ENCODE results near the gene CPM. TPM values are rescaled to one million over a fixed set of nuclear protein-coding genes. Genes with fewer than 3 reads are reported as not detected.

CPM gene
- total RNA-seq = 55.0 and 61.5 TPM in 2 replicates

DNA sequence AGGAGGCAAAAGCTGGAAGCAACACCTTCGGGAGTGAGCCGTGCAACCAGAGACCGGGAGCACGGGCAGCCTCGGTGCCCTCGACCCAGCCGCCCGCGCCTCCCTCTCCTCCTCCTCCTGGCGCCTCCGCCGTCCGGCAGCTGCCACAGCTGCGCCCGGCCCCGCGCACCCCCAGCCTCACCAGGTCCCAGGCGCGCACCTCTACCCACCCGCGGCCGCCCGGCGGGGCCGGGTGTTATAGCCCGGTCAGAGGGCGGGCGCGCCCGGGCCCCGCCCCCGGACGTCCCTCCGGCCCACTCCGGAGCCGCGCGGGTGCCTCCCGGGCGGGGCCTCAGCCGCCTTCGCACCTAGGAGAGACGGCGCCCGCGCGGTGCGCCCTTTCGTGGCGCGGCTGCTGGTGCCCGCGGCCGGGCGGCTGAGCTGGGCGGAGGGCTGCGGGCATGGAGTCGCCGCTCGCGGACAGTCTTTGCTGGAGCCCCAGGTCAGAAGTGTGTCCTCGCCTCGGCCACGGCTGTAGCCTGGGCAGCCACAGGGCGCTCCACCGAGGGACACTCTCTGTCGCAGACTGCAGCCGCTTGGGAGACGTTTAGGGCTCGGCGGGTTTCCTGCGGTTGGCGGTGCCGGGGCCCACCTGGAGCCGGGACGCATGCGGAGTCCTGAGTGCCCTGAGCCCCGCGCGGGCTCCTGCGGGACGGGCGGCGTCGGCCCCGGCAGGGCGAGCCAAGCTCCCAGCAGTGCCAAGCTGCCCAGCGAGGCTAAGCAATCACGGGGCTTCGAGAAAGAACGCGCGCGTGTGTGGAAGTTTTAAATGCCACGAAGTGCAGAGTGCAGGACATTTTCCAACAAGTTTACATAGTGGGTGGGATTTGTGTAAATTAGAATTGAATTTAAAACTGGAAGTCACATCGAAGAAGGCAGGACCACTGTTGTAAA is at the start of gene CPM:
TSS of gene CPM (minus strand) at position 211 of the 933 bp plus-strand sequence. CDS start 334 bp downstream, outside the sequence.
- peaks cover 2% of the 10 kb centered on the region for H3K9me3 Mint-ChIP-seq
- peak within 1 kb of the TSS; percentile 88 for H3K27ac Mint-ChIP-seq
- H3K36me3 Mint-ChIP-seq (ENCODE audit: low read depth) = peaks cover 17% of the 10 kb centered on the region
- peaks cover 28% of the 10 kb centered on the region for H3K4me1 Mint-ChIP-seq (ENCODE audit: low read depth)
- DNase-seq (ENCODE audit: low spot score) = peak; percentile 81
- H3K27me3 Mint-ChIP-seq (ENCODE audit: insufficient read depth) = peaks cover 19% of the 10 kb centered on the region
- intact Hi-C loops (cut with micrococcal nuclease) = loop anchor here (1.0 to 10.0 kb wide), 9 partner anchors 10 to 188 kb away; partner anchors contain the start of gene SLC35E3
- H3K4me3 Mint-ChIP-seq = peak within 1 kb of the TSS; percentile 96

DNA sequence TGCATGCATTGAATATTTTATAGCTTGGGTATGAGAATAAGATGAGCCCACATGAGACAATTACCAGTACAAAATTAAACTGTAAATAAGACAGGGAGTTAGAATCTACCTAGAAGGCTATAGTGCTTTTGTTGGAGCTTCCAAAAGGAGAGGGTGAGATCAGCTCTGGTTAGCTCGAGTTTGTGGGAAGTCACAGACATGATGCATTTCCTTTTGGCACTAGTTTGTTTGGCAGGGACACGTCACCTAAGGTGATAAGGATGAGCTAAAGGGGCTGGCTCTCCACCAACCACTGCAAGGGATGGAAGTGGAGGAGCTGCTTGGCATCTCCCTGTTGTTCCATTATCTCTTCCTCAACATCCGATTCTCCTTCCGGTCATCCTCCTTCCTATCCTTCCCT is 48.5 kb upstream of the CPM start:
- no peak overlapping the region for H3K4me3 Mint-ChIP-seq
- peaks cover 31% of the 10 kb centered on the region for H3K9me3 Mint-ChIP-seq
- no peaks in the 10 kb centered on the region for H3K4me1 Mint-ChIP-seq (ENCODE audit: low read depth)
- no peak for DNase-seq (ENCODE audit: low spot score)
- H3K27me3 Mint-ChIP-seq (ENCODE audit: insufficient read depth) = no peaks in the 10 kb centered on the region
- intact Hi-C loops (cut with micrococcal nuclease) = no loop called here
- no peak overlapping the region for H3K27ac Mint-ChIP-seq
- H3K36me3 Mint-ChIP-seq (ENCODE audit: low read depth) = peaks cover 5% of the 10 kb centered on the region

DNA sequence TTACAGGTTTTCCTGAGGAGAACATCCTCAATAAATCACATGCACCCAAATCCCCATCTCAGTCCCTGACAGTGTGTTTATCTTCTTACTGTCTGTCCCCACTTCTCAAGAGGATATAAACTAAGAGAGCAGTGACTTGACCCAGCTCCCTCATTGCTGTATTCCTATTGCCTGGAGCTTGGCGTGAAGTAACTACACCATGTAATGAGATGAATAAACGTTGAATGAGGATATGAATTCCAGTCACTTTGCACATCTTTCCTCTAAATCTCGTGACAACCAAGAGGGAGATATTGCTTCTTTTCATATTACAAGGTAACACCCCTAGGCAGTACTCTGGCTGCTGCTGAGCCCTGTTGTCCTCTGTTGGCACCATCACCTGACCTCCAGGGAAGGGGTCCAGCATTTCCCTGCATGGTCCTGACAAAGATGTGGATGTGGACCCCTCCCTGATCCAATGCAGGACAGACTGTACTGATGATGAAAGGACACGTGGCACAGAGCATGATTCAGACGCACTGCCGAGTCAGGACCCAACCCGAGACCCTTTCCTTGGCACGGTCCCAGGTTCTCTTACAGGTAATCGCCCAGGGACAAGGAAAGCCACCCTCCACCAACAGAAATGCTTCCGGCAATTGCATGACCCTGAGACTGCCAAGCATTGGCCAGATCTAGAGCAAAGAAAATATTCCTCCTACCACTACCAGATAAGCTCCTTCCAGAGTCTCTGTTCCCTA is 47.7 kb upstream of the CPM start:
- DNase-seq (ENCODE audit: low spot score) = no peak
- H3K4me3 Mint-ChIP-seq = no peak overlapping the region
- H3K27me3 Mint-ChIP-seq (ENCODE audit: insufficient read depth) = no peaks in the 10 kb centered on the region
- intact Hi-C loops (cut with micrococcal nuclease) = no loop called here
- peaks cover 31% of the 10 kb centered on the region for H3K9me3 Mint-ChIP-seq
- no peak overlapping the region for H3K27ac Mint-ChIP-seq
- H3K4me1 Mint-ChIP-seq (ENCODE audit: low read depth) = no peaks in the 10 kb centered on the region
- peaks cover 5% of the 10 kb centered on the region for H3K36me3 Mint-ChIP-seq (ENCODE audit: low read depth)

DNA sequence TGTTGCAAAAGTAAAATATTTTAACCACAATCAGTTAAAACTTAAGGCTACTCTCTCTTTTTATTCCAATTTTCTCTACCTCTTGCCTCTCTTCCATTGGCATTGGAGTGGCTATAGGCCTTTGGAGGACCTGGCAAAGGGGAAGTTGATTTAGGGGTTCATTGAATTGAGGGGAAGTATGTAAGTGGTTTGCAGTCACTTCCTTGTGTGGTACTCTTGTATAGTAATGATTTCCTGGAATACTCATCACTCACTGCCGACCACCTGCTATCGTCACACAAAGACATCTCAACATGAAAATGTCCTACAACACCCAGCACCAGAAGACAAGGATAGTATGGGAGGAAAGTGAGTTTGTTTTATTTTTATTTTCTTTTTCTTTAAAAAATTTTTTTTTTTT is 45.7 kb upstream of the CPM start:
- Mint-ChIP-seq H3K4me1 (ENCODE audit: low read depth) (no peaks in the 10 kb centered on the region), H3K36me3 (ENCODE audit: low read depth) (peaks cover 2% of the 10 kb centered on the region), H3K4me3 (no peak overlapping the region), H3K27me3 (ENCODE audit: insufficient read depth) (no peaks in the 10 kb centered on the region), H3K27ac (no peak overlapping the region), H3K9me3 (peaks cover 23% of the 10 kb centered on the region)
- intact Hi-C loops (cut with micrococcal nuclease) = no loop called here
- DNase-seq (ENCODE audit: low spot score) = no peak

DNA sequence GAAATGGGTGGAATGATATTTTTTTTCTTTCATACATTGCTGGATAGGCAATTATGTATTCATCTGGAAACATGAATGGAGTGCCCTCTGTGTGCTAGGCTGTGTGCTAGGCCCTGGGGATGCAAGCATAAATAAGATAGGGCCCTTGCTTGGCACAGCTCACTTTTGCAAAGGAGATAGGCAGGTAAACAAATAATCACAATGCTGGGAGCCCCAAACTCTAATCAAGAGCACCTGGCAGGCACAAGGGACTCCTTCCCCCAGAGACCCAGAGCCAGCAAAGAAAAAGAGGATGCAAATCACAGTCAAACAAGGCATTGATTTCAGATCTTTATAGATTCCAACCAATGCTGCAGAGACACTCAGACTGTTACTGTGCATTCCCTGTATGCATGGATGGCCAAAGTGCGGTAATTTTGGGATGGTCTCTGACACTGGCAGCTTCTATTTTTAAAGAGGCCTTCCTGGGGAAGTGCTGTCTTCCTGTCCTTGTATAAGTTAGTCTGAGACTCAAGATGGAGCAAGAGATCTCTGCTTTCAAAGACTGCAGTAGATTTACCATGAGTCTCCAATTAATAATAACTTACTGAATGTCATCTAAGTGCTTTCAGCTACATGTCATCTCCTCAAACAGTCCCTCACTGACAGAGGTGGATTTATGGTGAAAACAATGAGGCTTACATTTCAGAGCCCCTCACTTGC is 45.1 kb upstream of the CPM start:
- Mint-ChIP-seq H3K4me1 (ENCODE audit: low read depth) (no peaks in the 10 kb centered on the region), H3K4me3 (no peak overlapping the region), H3K27ac (no peak overlapping the region), H3K36me3 (ENCODE audit: low read depth) (peaks cover 2% of the 10 kb centered on the region), H3K27me3 (ENCODE audit: insufficient read depth) (no peaks in the 10 kb centered on the region), H3K9me3 (peaks cover 20% of the 10 kb centered on the region)
- DNase-seq (ENCODE audit: low spot score) = no peak
- intact Hi-C loops (cut with micrococcal nuclease) = no loop called here

DNA sequence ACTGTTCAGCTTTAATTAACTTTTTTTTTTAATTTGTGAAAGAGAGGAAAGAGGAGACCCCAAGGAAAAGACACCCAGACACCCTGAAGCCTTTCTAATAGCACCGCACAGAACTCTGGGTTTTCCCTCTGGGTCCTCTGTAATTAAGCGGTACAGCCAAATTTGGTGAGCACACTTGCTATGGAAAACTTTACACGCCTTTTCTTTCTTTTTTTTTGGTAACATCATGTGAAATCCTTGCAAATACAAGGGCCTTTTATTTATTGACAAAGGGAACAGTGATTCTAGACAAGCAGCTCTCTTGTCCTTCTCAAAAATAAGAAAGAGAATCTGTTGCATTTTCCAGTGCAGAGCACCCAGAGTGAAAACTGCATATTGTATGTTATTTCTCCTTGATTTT is 44.4 kb upstream of the CPM start:
- no peak overlapping the region for H3K27ac Mint-ChIP-seq
- no peak overlapping the region for H3K4me3 Mint-ChIP-seq

DNA sequence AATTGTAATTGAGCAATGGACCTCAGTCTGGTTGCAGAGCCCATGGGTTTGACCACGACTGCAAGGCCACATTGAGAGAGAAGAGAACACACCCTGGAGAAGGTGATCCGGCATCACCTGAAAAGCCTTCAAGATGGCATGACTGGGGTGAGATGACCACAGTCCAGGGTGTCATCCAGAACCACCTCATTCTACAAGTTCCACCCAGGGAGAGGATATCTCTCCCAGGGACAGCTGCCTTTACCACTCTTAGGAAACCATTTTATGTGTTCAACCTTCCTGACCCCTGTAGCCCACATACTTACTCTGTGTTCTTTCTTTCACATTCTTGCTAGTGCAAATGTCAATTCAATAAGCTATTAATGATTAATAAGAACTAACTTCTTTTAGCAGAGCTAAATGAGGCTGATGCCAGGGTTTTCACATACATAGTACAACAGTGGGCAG is 43.4 kb upstream of the CPM start:
- H3K36me3 Mint-ChIP-seq (ENCODE audit: low read depth) = no peaks in the 10 kb centered on the region
- H3K9me3 Mint-ChIP-seq = peaks cover 7% of the 10 kb centered on the region
- no peak for DNase-seq (ENCODE audit: low spot score)
- no peak overlapping the region for H3K4me3 Mint-ChIP-seq
- intact Hi-C loops (cut with micrococcal nuclease) = no loop called here
- H3K27ac Mint-ChIP-seq = no peak overlapping the region
- H3K27me3 Mint-ChIP-seq (ENCODE audit: insufficient read depth) = no peaks in the 10 kb centered on the region
- no peaks in the 10 kb centered on the region for H3K4me1 Mint-ChIP-seq (ENCODE audit: low read depth)

More for the DNA sequence above, 44.4 kb upstream of the CPM start:
- intact Hi-C loops (cut with micrococcal nuclease) = no loop called here
- Mint-ChIP-seq H3K36me3 (ENCODE audit: low read depth) (no peaks in the 10 kb centered on the region), H3K27me3 (ENCODE audit: insufficient read depth) (no peaks in the 10 kb centered on the region), H3K9me3 (peaks cover 13% of the 10 kb centered on the region), H3K4me1 (ENCODE audit: low read depth) (no peaks in the 10 kb centered on the region)
- DNase-seq (ENCODE audit: low spot score) = no peak

DNA sequence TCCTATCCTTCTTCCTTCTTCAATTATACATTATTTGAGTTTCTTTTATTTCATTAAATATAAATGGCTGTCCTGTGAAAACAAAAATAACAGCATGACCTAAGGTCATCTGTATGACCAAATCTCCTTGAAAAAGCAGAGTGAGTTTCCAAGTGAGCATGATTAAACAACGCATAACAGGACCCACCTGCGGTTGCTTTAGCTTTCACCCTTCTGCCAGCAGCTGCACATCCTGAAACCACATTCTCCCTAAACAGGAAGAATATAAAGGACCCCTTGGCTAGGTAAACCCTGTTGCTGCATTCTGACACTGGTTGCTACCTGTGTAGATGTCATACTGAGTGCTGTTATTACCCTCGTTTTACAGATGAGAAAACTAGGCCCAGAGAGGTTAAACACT is 42.8 kb upstream of the CPM start:
- DNase-seq (ENCODE audit: low spot score) = no peak
- H3K4me3 Mint-ChIP-seq = no peak overlapping the region
- H3K4me1 Mint-ChIP-seq (ENCODE audit: low read depth) = no peaks in the 10 kb centered on the region
- H3K27ac Mint-ChIP-seq = no peak overlapping the region
- intact Hi-C loops (cut with micrococcal nuclease) = no loop called here
- H3K9me3 Mint-ChIP-seq = peaks cover 1% of the 10 kb centered on the region
- no peaks in the 10 kb centered on the region for H3K27me3 Mint-ChIP-seq (ENCODE audit: insufficient read depth)
- no peaks in the 10 kb centered on the region for H3K36me3 Mint-ChIP-seq (ENCODE audit: low read depth)

DNA sequence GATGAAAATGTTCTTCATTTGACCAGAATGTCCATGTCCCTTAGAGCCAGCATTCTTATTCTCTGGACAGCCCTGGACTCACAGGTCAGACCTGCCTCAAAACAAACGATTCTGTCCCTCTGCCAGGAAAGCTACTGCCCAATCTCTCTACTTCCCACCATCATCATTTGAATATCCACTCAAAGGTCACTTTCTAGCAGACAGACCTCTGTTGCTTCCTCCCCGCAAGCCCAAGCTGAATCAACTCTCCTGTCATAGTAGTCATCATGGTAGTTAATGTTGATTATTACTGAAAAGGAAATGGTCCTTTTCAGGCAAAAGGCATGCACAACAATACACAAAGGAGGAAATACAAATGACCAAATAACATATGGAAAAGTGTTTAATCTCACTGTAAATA is 39.6 kb upstream of the CPM start:
- Mint-ChIP-seq H3K36me3 (ENCODE audit: low read depth) (no peaks in the 10 kb centered on the region), H3K9me3 (no peaks in the 10 kb centered on the region), H3K27me3 (ENCODE audit: insufficient read depth) (no peaks in the 10 kb centered on the region), H3K4me1 (ENCODE audit: low read depth) (no peaks in the 10 kb centered on the region), H3K4me3 (no peak overlapping the region), H3K27ac (no peak overlapping the region)
- DNase-seq (ENCODE audit: low spot score) = no peak
- intact Hi-C loops (cut with micrococcal nuclease) = no loop called here

DNA sequence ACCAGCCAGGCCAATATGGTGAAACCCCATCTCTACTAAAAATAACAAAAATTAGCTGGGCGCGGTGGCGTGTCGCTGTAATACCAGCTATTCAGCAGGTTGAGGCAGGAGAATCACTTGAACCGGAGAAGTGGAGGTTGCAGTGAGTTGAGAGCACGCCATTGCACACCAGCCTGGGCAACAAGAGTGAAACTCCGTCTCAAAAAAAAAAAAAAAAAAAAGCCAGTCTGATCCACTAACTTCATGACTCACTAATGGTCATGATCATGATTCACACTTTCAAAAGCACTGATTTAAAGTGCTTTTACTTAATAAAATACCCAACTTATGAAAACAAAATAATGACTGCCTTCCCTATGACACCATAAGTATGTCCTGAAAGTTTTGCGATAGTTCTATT is 38.4 kb upstream of the CPM start:
- no peaks in the 10 kb centered on the region for H3K27me3 Mint-ChIP-seq (ENCODE audit: insufficient read depth)
- no peak overlapping the region for H3K4me3 Mint-ChIP-seq
- H3K9me3 Mint-ChIP-seq = peaks cover 1% of the 10 kb centered on the region
- H3K4me1 Mint-ChIP-seq (ENCODE audit: low read depth) = no peaks in the 10 kb centered on the region
- DNase-seq (ENCODE audit: low spot score) = no peak
- no peak overlapping the region for H3K27ac Mint-ChIP-seq
- no peaks in the 10 kb centered on the region for H3K36me3 Mint-ChIP-seq (ENCODE audit: low read depth)
- intact Hi-C loops (cut with micrococcal nuclease) = no loop called here

DNA sequence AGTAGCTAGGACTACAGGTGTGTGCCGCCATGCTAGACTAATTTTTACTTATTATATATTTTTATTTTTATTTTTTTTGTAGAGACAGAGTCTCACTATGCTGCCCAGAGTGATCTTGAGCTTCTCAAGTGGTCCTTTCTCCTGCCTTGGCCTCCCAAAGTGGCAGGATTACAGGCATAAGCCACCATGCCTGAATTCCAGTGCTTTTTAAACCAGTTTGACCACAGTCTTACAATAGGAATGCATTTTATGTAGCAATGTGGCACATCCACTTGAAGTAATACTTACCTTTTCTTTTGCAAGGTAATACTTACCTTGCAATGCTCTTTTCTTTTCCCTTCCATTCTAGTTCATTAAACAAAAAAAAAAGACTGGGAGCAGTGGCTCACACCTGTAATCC is 38.0 kb upstream of the CPM start:
- no peaks in the 10 kb centered on the region for H3K4me1 Mint-ChIP-seq (ENCODE audit: low read depth)
- no peak for DNase-seq (ENCODE audit: low spot score)
- H3K4me3 Mint-ChIP-seq = no peak overlapping the region
- peaks cover 3% of the 10 kb centered on the region for H3K9me3 Mint-ChIP-seq
- no peaks in the 10 kb centered on the region for H3K36me3 Mint-ChIP-seq (ENCODE audit: low read depth)
- intact Hi-C loops (cut with micrococcal nuclease) = no loop called here
- H3K27me3 Mint-ChIP-seq (ENCODE audit: insufficient read depth) = no peaks in the 10 kb centered on the region
- no peak overlapping the region for H3K27ac Mint-ChIP-seq

DNA sequence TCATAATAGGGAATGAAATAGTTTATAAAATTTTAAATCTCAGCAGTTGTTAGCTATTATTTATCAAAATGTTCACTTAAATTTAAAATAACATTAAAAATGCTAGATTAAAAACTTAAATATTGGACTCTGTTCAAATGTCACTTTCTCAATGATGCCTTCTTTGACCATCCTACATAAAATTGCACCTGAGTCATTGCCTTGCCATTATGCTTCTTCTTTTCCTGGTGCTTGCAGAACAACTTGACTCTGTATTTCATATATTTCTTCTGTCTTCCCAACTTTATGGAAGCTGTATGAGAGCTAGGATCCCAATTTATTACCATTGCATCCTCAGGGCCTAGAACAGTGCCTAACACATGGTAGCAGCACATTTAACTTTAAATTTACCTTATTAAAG is 37.3 kb upstream of the CPM start:
- Mint-ChIP-seq H3K27me3 (ENCODE audit: insufficient read depth) (no peaks in the 10 kb centered on the region), H3K27ac (no peak overlapping the region), H3K4me1 (ENCODE audit: low read depth) (no peaks in the 10 kb centered on the region), H3K9me3 (peaks cover 5% of the 10 kb centered on the region), H3K36me3 (ENCODE audit: low read depth) (no peaks in the 10 kb centered on the region), H3K4me3 (no peak overlapping the region)
- no peak for DNase-seq (ENCODE audit: low spot score)
- intact Hi-C loops (cut with micrococcal nuclease) = no loop called here

DNA sequence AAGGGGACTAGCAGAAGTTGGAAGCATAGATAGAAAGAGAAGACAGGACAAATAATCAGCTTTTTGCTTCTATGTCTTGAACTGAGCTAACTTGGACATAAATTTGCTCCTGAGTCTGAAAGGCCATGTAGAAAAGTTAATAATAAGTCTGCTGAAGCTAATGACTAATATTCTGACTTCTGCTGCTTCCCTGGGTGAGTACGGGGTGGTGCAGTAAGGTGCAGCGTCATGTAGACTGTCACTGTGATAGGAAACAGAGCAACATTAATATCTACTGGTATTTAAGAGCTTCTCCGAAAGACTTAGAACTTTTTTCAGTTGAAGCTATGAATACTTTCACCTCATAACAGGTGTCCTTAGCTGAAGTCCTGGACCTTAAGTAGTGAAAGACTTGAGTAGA is 34.1 kb upstream of the CPM start:
- no peak for DNase-seq (ENCODE audit: low spot score)
- Mint-ChIP-seq H3K27me3 (ENCODE audit: insufficient read depth) (no peaks in the 10 kb centered on the region), H3K4me1 (ENCODE audit: low read depth) (peaks cover 30% of the 10 kb centered on the region)

More for the DNA sequence above, 34.1 kb upstream of the CPM start:
- Mint-ChIP-seq H3K27ac (no peak overlapping the region), H3K9me3 (peaks cover 32% of the 10 kb centered on the region), H3K36me3 (ENCODE audit: low read depth) (peaks cover 13% of the 10 kb centered on the region), H3K4me3 (no peak overlapping the region)
- intact Hi-C loops (cut with micrococcal nuclease) = no loop called here
